DND-41 (cell line): ENCODE measurements around the gene ZRSR2.

Experiments used
- CTCF ChIP-seq: IDR thresholded peaks from 2 replicates; pipeline ENCODE4 v1.5.1; 2012; ENCODE audit warnings: borderline replicate concordance, low read length, moderate library complexity, mild to moderate bottlenecking; ENCODE audit not compliant: poor library complexity, severe bottlenecking; ENCODE audit errors: extremely low read depth
- EZH2 ChIP-seq: IDR thresholded peaks from 3 replicates; pipeline ENCODE4 v1.6.1; 2012; ENCODE audit warnings: borderline replicate concordance, low read depth, mild to moderate bottlenecking, moderate library complexity, low read length, inconsistent platforms; ENCODE audit not compliant: severe bottlenecking

- TF ChIP-seq CTCF (no peak), EZH2 (no peak)
Observed at GRCh38 chrX:15749642-15750610, 40.4 kb upstream of the ZRSR2 start.
